A673 (cell line): Measurements from ENCODE around the gene CATSPERZ. TPM values are rescaled to one million over a fixed set of nuclear protein-coding genes. Genes with fewer than 3 reads are reported as not detected.

Experiments used
- BruUV-seq: library from RNA; stranded (reverse); fragments of 400-500 nt; replicated peaks from 2 replicates; lab custom pipeline; 2021; lab: Mats Ljungman, UMichigan
- CTCF ChIA-PET: fragments of 300-600 bp; sonication (Branson Sonifier 250); formaldehyde crosslinking; loops from one replicate; lab custom pipeline; 2022; ENCODE audit warnings: antibody characterized with exemption; lab: Charles Lee
- POLR2A ChIA-PET: fragments of 300-600 bp; sonication (Branson Sonifier 250); formaldehyde crosslinking; loops from one replicate; lab custom pipeline; 2022; ENCODE audit warnings: antibody characterized with exemption; ENCODE audit not compliant: low non-redundant PET; lab: Charles Lee
- DNase-seq: peaks from one replicate; pipeline ENCODE4 v3.0.0-alpha.2; 2015; ENCODE audit warnings: low spot score
- H3K27ac ChIP-seq: fragments of 200-600 bp; sonication (generic); 2 replicates; pipeline ENCODE4 v1.5.1; 2016; ENCODE audit warnings: mixed run types, low read depth, mild to moderate bottlenecking, mixed read lengths, antibody characterized with exemption, low read length; ENCODE audit not compliant: poor library complexity, severe bottlenecking
- H3K27me3 ChIP-seq: fragments of 200-600 bp; sonication (generic); replicated peaks from 2 replicates; pipeline ENCODE4 v1.6.1; 2017; ENCODE audit warnings: mixed run types, low read depth, mild to moderate bottlenecking, mixed read lengths, antibody characterized with exemption, low read length; ENCODE audit not compliant: insufficient read depth, poor library complexity
- H3K36me3 ChIP-seq: fragments of 200-600 bp; sonication (generic); 2 replicates; pipeline ENCODE4 v1.6.1; 2016; ENCODE audit warnings: mixed run types, mild to moderate bottlenecking, mixed read lengths, antibody characterized with exemption, low read length; ENCODE audit not compliant: insufficient read depth, poor library complexity, severe bottlenecking
- H3K4me1 ChIP-seq: fragments of 200-600 bp; sonication (generic); 2 replicates; pipeline ENCODE4 v1.6.1; 2017; ENCODE audit warnings: mixed run types, mild to moderate bottlenecking, mixed read lengths, antibody characterized with exemption, low read length; ENCODE audit not compliant: insufficient read depth, poor library complexity, severe bottlenecking
- H3K4me3 ChIP-seq: fragments of 200-600 bp; sonication (generic); 2 replicates; pipeline ENCODE4 v1.5.1; 2016; ENCODE audit warnings: low read depth, mixed run types, mild to moderate bottlenecking, mixed read lengths, low read length; ENCODE audit not compliant: poor library complexity, severe bottlenecking
- H3K9me3 ChIP-seq: fragments of 200-600 bp; sonication (generic); 2 replicates; pipeline ENCODE4 v1.6.1; 2016; ENCODE audit warnings: mixed run types, low read depth, mild to moderate bottlenecking, mixed read lengths, antibody characterized with exemption, low read length; ENCODE audit not compliant: poor library complexity, severe bottlenecking
- EZH2 ChIP-seq: fragments of 200-600 bp; sonication (generic); IDR thresholded peaks from 2 replicates; pipeline ENCODE4 v1.6.1; 2017; ENCODE audit warnings: borderline replicate concordance, low read depth, mild to moderate bottlenecking, mixed read lengths, antibody characterized with exemption, low read length; ENCODE audit not compliant: poor library complexity, severe bottlenecking
- intact Hi-C: fragments of 100-400 bp; cut with micrococcal nuclease; formaldehyde crosslinking; loops from one replicate; pipeline ENCODE4 v1.10.0; 2022; ENCODE audit not compliant: unreplicated experiment
- total RNA-seq: library from RNA; stranded (reverse); gene quantifications from 2 replicates; pipeline ENCODE4 v1.2.3, GENCODE V29; 2021
- TF ChIP-seq, protein P1 (sequence below): fragments of 300-800, 200-600 bp; sonication (generic); conservative IDR thresholded peaks from 2 replicates; pipeline ENCODE4 v1.5.1; 2017; ENCODE audit warnings: low read depth, mild to moderate bottlenecking, antibody characterized with exemption, low read length, moderate library complexity, mixed read lengths

The CATSPERZ gene
- total RNA-seq, 1 experiment from 2014 or later = not detected

DNA sequence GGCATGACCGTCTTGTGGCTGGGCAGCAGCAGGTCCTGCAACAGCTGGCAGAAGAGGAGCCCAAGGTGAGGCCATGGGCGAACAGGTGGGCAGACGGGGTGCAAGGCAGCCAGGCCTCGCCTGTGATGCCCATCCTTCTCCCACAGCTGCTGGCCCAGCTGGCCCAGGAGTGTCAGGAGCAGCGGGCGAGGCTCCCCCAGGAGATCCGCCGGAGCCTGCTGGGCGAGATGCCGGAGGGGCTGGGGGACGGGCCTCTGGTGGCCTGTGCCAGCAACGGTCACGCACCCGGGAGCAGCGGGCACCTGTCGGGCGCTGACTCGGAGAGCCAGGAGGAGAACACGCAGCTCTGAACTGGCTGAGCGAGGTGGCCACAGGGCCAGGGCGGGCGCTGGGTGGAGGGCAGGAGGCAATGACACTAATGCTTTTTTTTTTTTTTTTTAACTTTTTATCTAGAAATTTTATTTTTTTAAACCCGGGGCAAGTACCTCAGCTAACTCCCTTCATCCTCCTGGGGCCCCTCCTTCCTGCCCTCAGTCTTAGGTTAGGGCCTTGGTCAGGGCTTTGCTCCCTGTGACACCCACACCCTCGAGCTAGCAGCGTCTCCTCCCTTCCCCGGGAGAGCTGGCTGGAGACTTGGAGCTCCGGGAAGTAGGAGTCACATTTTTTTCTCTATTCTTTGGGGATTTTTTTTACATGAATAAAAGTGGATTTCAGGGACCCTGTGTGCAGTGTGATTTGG is 32.8 kb upstream of the CATSPERZ start:
- H3K36me3 ChIP-seq = peaks cover 33% of the 10 kb centered on the region
- peaks cover 16% of the 10 kb centered on the region for H3K4me1 ChIP-seq
- BruUV-seq = no TSS peak
- TF ChIP-seq, protein P1, sequence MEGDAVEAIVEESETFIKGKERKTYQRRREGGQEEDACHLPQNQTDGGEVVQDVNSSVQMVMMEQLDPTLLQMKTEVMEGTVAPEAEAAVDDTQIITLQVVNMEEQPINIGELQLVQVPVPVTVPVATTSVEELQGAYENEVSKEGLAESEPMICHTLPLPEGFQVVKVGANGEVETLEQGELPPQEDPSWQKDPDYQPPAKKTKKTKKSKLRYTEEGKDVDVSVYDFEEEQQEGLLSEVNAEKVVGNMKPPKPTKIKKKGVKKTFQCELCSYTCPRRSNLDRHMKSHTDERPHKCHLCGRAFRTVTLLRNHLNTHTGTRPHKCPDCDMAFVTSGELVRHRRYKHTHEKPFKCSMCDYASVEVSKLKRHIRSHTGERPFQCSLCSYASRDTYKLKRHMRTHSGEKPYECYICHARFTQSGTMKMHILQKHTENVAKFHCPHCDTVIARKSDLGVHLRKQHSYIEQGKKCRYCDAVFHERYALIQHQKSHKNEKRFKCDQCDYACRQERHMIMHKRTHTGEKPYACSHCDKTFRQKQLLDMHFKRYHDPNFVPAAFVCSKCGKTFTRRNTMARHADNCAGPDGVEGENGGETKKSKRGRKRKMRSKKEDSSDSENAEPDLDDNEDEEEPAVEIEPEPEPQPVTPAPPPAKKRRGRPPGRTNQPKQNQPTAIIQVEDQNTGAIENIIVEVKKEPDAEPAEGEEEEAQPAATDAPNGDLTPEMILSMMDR = no peak
- TF ChIP-seq EZH2 = no peak
- H3K27me3 ChIP-seq = no peaks in the 10 kb centered on the region
- H3K9me3 ChIP-seq = no peaks in the 10 kb centered on the region
- no peak for DNase-seq
- intact Hi-C loops = no loop called here
- POLR2A ChIA-PET = interaction anchor here (0.7 kb wide), 1 partner anchor 57 kb away, joined by 3 read pairs; no protein-coding TSS in a partner anchor
- no peak overlapping the region for H3K4me3 ChIP-seq
- CTCF ChIA-PET = interaction anchor here (0.6 kb wide), 2 partner anchors 16 to 377 kb away, joined by 4 to 8 read pairs; no protein-coding TSS in a partner anchor
- H3K27ac ChIP-seq = no peak overlapping the region

DNA sequence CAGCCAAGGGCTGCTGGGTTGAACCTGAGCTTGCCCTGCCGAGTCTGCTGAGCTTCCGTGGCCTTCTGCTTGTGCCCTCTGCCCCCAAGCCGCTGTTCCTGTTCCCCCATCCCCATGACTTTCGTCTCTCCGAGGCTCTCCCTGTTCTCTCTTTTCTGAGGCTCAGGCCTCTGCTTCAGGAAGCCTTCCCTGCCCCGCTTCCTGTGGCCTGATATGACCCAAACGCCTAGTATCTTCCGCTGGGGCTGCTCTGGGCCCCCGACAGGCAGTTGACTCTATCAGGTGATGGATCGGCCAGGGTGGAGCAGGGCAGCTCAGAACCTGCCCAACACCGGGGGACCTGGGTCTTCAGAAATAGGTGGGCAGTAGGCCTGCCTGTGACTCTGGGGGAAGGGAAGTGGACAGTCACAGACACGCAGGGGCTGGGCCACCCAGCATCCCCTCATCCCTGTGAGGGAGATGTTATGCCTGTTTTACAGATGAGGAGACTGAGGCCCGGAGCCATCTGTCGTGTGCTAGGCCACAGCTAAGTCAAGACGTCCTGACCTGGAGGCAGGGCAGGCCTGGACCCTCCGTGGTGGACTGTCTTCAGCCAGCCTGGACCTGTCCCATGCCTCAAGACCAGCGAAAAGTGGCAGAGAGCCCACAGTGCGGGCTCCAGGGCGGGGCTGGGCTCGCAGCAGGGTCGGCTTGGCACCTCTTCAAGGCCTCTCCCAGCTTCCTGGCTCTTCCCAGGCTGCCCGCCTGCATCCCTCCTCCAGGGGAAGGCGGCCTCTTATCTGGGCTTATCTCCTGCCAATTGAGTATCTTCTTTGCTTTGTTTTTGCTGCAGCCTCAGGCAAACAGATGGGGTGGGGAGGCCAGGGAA is 31.9 kb upstream of the CATSPERZ start:
- ChIA-PET CTCF (interaction anchor here (1.7 kb wide), 1 partner anchor 87 kb away, joined by 4 read pairs; no protein-coding TSS in a partner anchor), POLR2A (no interaction called here)
- no TSS peak for BruUV-seq
- H3K27me3 ChIP-seq = no peaks in the 10 kb centered on the region
- peaks cover 25% of the 10 kb centered on the region for H3K36me3 ChIP-seq
- peak overlapping the region; percentile 78 for H3K4me3 ChIP-seq
- TF ChIP-seq, protein P1 = no peak
- no peak for TF ChIP-seq EZH2
- intact Hi-C loops = no loop called here
- DNase-seq = peak; percentile 47
- peak overlapping the region; percentile 94 for H3K27ac ChIP-seq
- peaks cover 16% of the 10 kb centered on the region for H3K4me1 ChIP-seq
- no peaks in the 10 kb centered on the region for H3K9me3 ChIP-seq

DNA sequence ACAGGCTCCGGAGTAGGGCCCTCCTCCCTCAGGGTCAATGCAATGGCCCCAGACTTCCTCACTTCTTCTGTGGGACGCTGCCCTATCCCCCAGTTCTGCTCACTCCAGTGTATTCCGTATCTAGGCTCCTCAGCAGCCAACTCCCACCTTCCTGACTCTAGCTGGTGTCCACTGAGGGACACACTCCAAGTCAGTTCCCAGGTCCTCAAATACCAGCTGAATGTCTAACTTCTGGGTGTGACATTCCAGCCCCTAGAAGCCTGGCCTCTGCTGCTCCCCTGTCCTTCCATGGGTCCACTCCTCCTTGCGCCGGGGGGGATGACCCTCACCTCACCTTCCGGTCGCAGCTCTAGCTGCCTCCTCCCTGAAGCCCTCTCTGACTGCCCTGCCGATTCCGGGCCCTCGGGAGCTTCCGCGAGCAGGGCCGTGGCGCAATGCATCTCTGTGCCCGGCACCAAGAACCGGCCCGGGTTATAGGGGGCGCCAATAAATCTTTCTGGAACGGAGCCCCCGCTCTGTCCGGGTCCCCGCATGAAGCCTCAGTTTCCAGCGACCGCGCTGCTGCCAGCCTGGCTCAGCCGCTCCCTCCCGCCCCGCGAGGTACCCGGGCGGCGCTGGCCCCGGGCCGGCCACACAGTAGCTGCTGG is 31.1 kb upstream of the CATSPERZ start:
- H3K4me1 ChIP-seq = peaks cover 16% of the 10 kb centered on the region
- no peaks in the 10 kb centered on the region for H3K27me3 ChIP-seq
- peaks cover 17% of the 10 kb centered on the region for H3K36me3 ChIP-seq
- intact Hi-C loops = no loop called here
- TF ChIP-seq EZH2 = no peak
- TF ChIP-seq, protein P1 = no peak
- no peak for DNase-seq
- ChIA-PET POLR2A (no interaction called here), CTCF (interaction anchor here (1.7 kb wide), 1 partner anchor 86 kb away, joined by 4 read pairs; no protein-coding TSS in a partner anchor)
- BruUV-seq = no TSS peak
- no peaks in the 10 kb centered on the region for H3K9me3 ChIP-seq
- peak overlapping the region; percentile 94 for H3K27ac ChIP-seq
- peak overlapping the region; percentile 78 for H3K4me3 ChIP-seq
